ENCODE results near the gene PDK1. TPM values are rescaled to one million over a fixed set of nuclear protein-coding genes. Genes with fewer than 3 reads are reported as not detected.

The PDK1 gene
- total and polyA plus RNA-seq, 2 experiments from 2014 or later, result 383 to 619 TPM

DNA sequence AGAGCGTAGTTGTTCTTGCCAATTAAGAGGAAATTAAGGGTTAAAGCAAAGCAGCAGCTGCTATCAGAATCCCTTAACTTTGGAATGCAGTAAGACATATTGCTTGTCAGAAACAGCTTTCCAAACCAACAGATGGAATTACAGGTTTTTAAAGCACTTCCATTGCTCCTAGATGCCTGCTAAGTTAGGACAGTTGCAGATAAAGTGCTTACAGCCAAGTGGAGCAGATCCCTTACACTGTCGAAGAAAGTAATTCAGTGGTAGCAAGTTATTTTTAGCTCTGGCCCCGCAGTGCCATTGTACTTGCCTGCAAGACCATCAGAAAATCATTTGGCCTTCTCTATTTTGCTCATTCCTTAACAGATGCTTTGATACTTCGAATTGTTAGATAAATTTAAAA, 5.4 kb downstream of the PDK1 start:
- peak in 1 of 2 donors; percentile 90 for DNase-seq (ENCODE audit: low read depth in 1 of 2, low spot score in 1 of 2)
- Histone ChIP-seq H3K27ac (peak overlapping the region; percentile 94), H3K4me1 (ENCODE audit: low read depth) (peaks cover 48% of the 10 kb centered on the region), H3K27me3 (no peaks in the 10 kb centered on the region), H3K9me3 (ENCODE audit: low read depth) (no peaks in the 10 kb centered on the region), H3K36me3 (peaks cover 41% of the 10 kb centered on the region), H3K4me3 (peak overlapping the region; percentile 19)
- TF ChIP-seq, protein P1, sequence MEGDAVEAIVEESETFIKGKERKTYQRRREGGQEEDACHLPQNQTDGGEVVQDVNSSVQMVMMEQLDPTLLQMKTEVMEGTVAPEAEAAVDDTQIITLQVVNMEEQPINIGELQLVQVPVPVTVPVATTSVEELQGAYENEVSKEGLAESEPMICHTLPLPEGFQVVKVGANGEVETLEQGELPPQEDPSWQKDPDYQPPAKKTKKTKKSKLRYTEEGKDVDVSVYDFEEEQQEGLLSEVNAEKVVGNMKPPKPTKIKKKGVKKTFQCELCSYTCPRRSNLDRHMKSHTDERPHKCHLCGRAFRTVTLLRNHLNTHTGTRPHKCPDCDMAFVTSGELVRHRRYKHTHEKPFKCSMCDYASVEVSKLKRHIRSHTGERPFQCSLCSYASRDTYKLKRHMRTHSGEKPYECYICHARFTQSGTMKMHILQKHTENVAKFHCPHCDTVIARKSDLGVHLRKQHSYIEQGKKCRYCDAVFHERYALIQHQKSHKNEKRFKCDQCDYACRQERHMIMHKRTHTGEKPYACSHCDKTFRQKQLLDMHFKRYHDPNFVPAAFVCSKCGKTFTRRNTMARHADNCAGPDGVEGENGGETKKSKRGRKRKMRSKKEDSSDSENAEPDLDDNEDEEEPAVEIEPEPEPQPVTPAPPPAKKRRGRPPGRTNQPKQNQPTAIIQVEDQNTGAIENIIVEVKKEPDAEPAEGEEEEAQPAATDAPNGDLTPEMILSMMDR (IDR thresholded peaks at IDR 0.05; ENCODE audit: low read depth, low read length), result no peak

DNA sequence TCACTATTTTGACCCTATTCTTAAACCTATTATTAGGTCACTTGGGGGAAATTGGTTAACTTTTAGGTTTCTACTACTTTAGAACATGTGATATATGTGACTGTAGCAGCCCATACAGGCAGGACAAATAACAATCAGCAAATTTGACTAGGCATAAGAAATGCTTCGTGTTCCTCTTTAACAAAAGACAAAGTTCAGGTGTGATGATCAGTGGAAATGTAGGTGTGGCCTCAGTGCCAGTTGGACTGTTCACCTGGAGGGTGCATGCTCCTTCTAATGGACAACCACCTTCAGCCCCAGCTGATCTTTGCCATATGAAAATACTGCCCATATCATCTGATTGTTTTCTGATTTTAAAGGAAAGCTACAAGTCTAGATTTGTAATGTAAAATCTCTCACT, 6.4 kb downstream of the PDK1 start:
- H3K27me3 ChIP-seq, result no peaks in the 10 kb centered on the region
- peaks cover 48% of the 10 kb centered on the region for H3K4me1 ChIP-seq (ENCODE audit: low read depth)
- TF ChIP-seq, protein P1 (IDR thresholded peaks at IDR 0.05; ENCODE audit: low read depth, low read length), result no peak
- H3K4me3 ChIP-seq, result peak overlapping the region; percentile 19
- DNase-seq (ENCODE audit: low read depth in 1 of 2, low spot score in 1 of 2), result no peak
- H3K9me3 ChIP-seq (ENCODE audit: low read depth), result no peaks in the 10 kb centered on the region
- H3K27ac ChIP-seq, result peak overlapping the region; percentile 94
- H3K36me3 ChIP-seq, result peaks cover 50% of the 10 kb centered on the region

GRCh38 chr2:172564376-172564775, 8.5 kb downstream of the PDK1 start:
- no peak for DNase-seq (ENCODE audit: low read depth in 1 of 2, low spot score in 1 of 2)
- H3K27ac ChIP-seq, result peak overlapping the region; percentile 94
- H3K9me3 ChIP-seq (ENCODE audit: low read depth), result no peaks in the 10 kb centered on the region
- no peaks in the 10 kb centered on the region for H3K27me3 ChIP-seq
- no peak overlapping the region for H3K4me3 ChIP-seq
- TF ChIP-seq, protein P1 (IDR thresholded peaks at IDR 0.05; ENCODE audit: low read depth, low read length), result no peak
- H3K36me3 ChIP-seq, result peaks cover 70% of the 10 kb centered on the region
- H3K4me1 ChIP-seq (ENCODE audit: low read depth), result peaks cover 51% of the 10 kb centered on the region

GRCh38 chr2:172571245-172571644, 15.4 kb downstream of the PDK1 start:
- H3K27ac ChIP-seq, result peak overlapping the region; percentile 71
- peaks cover 6% of the 10 kb centered on the region for H3K4me1 ChIP-seq (ENCODE audit: low read depth)
- H3K4me3 ChIP-seq, result no peak overlapping the region
- DNase-seq (ENCODE audit: low read depth in 1 of 2, low spot score in 1 of 2), result no peak
- no peaks in the 10 kb centered on the region for H3K9me3 ChIP-seq (ENCODE audit: low read depth)
- TF ChIP-seq, protein P1 (IDR thresholded peaks at IDR 0.05; ENCODE audit: low read depth, low read length), result no peak
- no peaks in the 10 kb centered on the region for H3K27me3 ChIP-seq
- peaks cover 80% of the 10 kb centered on the region for H3K36me3 ChIP-seq

GRCh38 chr2:172572981-172573380, 17.1 kb downstream of the PDK1 start:
- peak overlapping the region; percentile 69 for H3K27ac ChIP-seq
- no peaks in the 10 kb centered on the region for H3K9me3 ChIP-seq (ENCODE audit: low read depth)
- H3K4me1 ChIP-seq (ENCODE audit: low read depth), result peaks cover 8% of the 10 kb centered on the region
- no peak for DNase-seq (ENCODE audit: low read depth in 1 of 2, low spot score in 1 of 2)
- H3K27me3 ChIP-seq, result no peaks in the 10 kb centered on the region
- H3K4me3 ChIP-seq, result no peak overlapping the region
- TF ChIP-seq, protein P1 (IDR thresholded peaks at IDR 0.05; ENCODE audit: low read depth, low read length), result no peak
- H3K36me3 ChIP-seq, result peaks cover 75% of the 10 kb centered on the region

- TF ChIP-seq, protein P1 (IDR thresholded peaks at IDR 0.05; ENCODE audit: low read depth, low read length), result no peak
- no peak for DNase-seq (ENCODE audit: low read depth in 1 of 2, low spot score in 1 of 2)
- H3K4me3 ChIP-seq, result no peak overlapping the region
- H3K27ac ChIP-seq, result no peak overlapping the region
- H3K27me3 ChIP-seq, result no peaks in the 10 kb centered on the region
- H3K9me3 ChIP-seq (ENCODE audit: low read depth), result no peaks in the 10 kb centered on the region
- H3K36me3 ChIP-seq, result peaks cover 60% of the 10 kb centered on the region
- H3K4me1 ChIP-seq (ENCODE audit: low read depth), result peaks cover 27% of the 10 kb centered on the region
These were observed 19.1 kb downstream of the PDK1 start for GRCh38 chr2:172574965-172575364.

Measured in cardiac muscle cell (in vitro differentiated cells and primary cell).